Stomach (tissue), 9 donors: ENCODE results near the gene STRA8. TPM values are rescaled to one million over a fixed set of nuclear protein-coding genes. Genes with fewer than 3 reads are reported as not detected.
"Not testable (repeated sequence)": the region's sequence is repeated elsewhere in the genome, so short reads cannot be mapped to it uniquely, and the experiment has no call there.

Experiments used
- DNase-seq, 2 donors: peaks; one replicate each; pipeline versions ENCODE4 v3.0.0 to v3.0.0-alpha.2; 2013 to 2019
- H3K27ac ChIP-seq, 5 donors: fragments of 200-600 bp in 4 of 5; sonication (generic) in 4 of 5; one replicate each; pipeline ENCODE4 v1.5.1; 2013 to 2019; ENCODE audit warnings: mild to moderate bottlenecking in 1 of 5, moderate library complexity in 1 of 5
- H3K27me3 ChIP-seq, 3 donors: fragments of 200-600 bp; sonication (generic); one replicate each; pipeline ENCODE4 v1.5.1; 2017 to 2019; ENCODE audit warnings: mixed run types in 1 of 3
- H3K36me3 ChIP-seq, 4 donors: fragments of 200-600 bp; sonication (generic); 1 replicate in 3 of 4; 2 replicates in 1 of 4; pipeline ENCODE4 v1.5.1; 2016 to 2019
- H3K4me1 ChIP-seq, 4 donors: fragments of 200-600 bp; sonication (generic); one replicate each; pipeline ENCODE4 v1.5.1; 2016 to 2019
- H3K4me3 ChIP-seq, 4 donors: fragments of 200-600 bp; sonication (generic) in 3 of 4; one replicate each; pipeline ENCODE4 v1.5.1; 2016 to 2019; ENCODE audit warnings: mild to moderate bottlenecking in 1 of 4
- H3K9me3 ChIP-seq, 4 donors: fragments of 200-600 bp; sonication (generic); one replicate each; pipeline ENCODE4 v1.5.1; 2016 to 2019
- CTCF ChIP-seq, 7 experiments: fragments of 450-650 bp in 4 of 7; fragments of 200-600 bp in 3 of 7; sonication (generic) in 3 of 7; IDR thresholded peaks; one replicate each; pipeline ENCODE4 v1.5.1; 2016 to 2019; ENCODE audit warnings: antibody characterized with exemption in 7 of 7, control low read depth in 2 of 7, mild to moderate bottlenecking in 1 of 7
- EP300 ChIP-seq: sonication (generic); formaldehyde crosslinking; IDR thresholded peaks from one replicate; pipeline ENCODE4 v1.6.1; 2017; ENCODE audit warnings: antibody characterized with exemption
- POLR2A ChIP-seq, 4 donors: fragments of 450-650 bp; IDR thresholded peaks; one replicate each; pipeline ENCODE4 v1.6.1; 2016; ENCODE audit warnings: antibody characterized with exemption in 4 of 4, control low read depth in 2 of 4, mild to moderate bottlenecking in 1 of 4, moderate library complexity in 1 of 4
- POLR2AphosphoS5 ChIP-seq, 3 donors: sonication (generic); formaldehyde crosslinking; IDR thresholded peaks; one replicate each; pipeline ENCODE4 v1.6.1; 2016; ENCODE audit warnings: antibody characterized with exemption in 3 of 3
- WGBS, 5 donors: extraction: QIAGEN DNeasy Blood & Tissue Kit in 3 of 5; methylation state at CpG; one replicate each; pipeline versions ENCODE4 v1.1.5 to v1.1.7; 2013 to 2018; 5-methylcytosine and 5-hydroxymethylcytosine counted together
- intact Hi-C: fragments of 100-400 bp; cut with DNase I; formaldehyde crosslinking; loops from one replicate; pipeline ENCODE4 v1.15.1; 2023; ENCODE audit warnings: low total_unique reads
- polyA plus RNA-seq, 3 donors: library from polyadenylated mRNA; stranded (reverse); fragments of 200-250 nt; gene quantifications; one replicate each; pipeline ENCODE4 v1.2.3, GENCODE V29; 2013
- total RNA-seq, 5 donors: library from RNA; depleted of rRNA; stranded (reverse); fragments of >200 nt; gene quantifications; one replicate each; pipeline versions ENCODE4 v1.1.0 to v1.2.3, GENCODE V29; 2014 to 2016
- donor health status: healthy with polysubstance abuse.
- donor health status: Bipolar disorder and iron deficiency.
- donor health status: healthy.

STRA8 gene
- total and polyA plus RNA-seq, 8 donors, result not detected

DNA sequence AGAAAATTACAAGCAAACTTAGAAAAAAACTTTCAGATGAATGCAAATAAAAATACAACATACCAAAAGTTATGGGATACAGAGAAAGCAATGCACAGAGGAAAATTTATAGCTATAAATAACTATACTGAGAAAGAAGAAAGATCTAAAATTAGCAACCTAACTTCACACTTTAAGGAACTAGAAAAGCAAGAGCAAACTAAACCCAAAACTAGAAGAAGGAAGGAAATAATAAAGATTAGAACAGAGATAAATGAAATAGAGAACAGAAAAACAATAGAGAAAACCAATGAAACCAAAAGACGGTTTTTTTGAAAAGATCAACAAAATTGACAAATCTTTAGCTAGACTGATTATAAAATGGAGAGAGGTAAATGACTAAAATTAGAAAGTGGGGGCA, 9.6 kb upstream of the STRA8 start:
- WGBS, 5 donors, result 30 to 68% (median 60%) methylated on average over 1 of the region's 1 CpG
- Histone ChIP-seq H3K4me1 (no peaks in the 10 kb centered on the region), H3K27me3 (no peaks in the 10 kb centered on the region), H3K4me3 (no peak overlapping the region), H3K9me3 (no peaks in the 10 kb centered on the region), H3K36me3 (no peaks in the 10 kb centered on the region), H3K27ac (no peak overlapping the region)
- no peak for DNase-seq
- intact Hi-C loops, result no loop called here
- TF ChIP-seq POLR2AphosphoS5 (IDR thresholded peaks at IDR 0.05), result no peak
- no peak for TF ChIP-seq POLR2A (IDR thresholded peaks at IDR 0.05)

- Histone ChIP-seq H3K36me3 (no peaks in the 10 kb centered on the region), H3K27me3 (no peaks in the 10 kb centered on the region), H3K4me1 (no peaks in the 10 kb centered on the region), H3K4me3 (no peak overlapping the region), H3K27ac (no peak overlapping the region), H3K9me3 (no peaks in the 10 kb centered on the region)
- intact Hi-C loops, result no loop called here
- no peak for TF ChIP-seq POLR2AphosphoS5 (IDR thresholded peaks at IDR 0.05)
- TF ChIP-seq EP300, result no peak
- TF ChIP-seq CTCF (IDR thresholded peaks at IDR 0.05), result no peak
- no peak for TF ChIP-seq POLR2A (IDR thresholded peaks at IDR 0.05)
- no peak for DNase-seq
These were observed 2.0 kb upstream of the STRA8 start for GRCh38 chr7:135231686-135232085.

GRCh38 chr7:135232087-135232486, 1.6 kb upstream of the STRA8 start:
- intact Hi-C loops, result no loop called here
- TF ChIP-seq POLR2A (IDR thresholded peaks at IDR 0.05) (no peak), POLR2AphosphoS5 (IDR thresholded peaks at IDR 0.05) (no peak), EP300 (no peak), CTCF (IDR thresholded peaks at IDR 0.05) (no peak)
- Histone ChIP-seq H3K4me1 (no peaks in the 10 kb centered on the region), H3K36me3 (no peaks in the 10 kb centered on the region), H3K4me3 (no peak overlapping the region), H3K27me3 (no peaks in the 10 kb centered on the region), H3K9me3 (no peaks in the 10 kb centered on the region), H3K27ac (no peak overlapping the region)
- WGBS, 5 donors, result 92 to 98% (median 95%) methylated on average over 6 of the region's 6 CpGs
- DNase-seq, result no peak

GRCh38 chr7:135232720-135233119, 918 bp upstream of the STRA8 start:
- no peak overlapping the region for H3K27ac ChIP-seq
- DNase-seq, result no peak
- intact Hi-C loops, result no loop called here

DNA sequence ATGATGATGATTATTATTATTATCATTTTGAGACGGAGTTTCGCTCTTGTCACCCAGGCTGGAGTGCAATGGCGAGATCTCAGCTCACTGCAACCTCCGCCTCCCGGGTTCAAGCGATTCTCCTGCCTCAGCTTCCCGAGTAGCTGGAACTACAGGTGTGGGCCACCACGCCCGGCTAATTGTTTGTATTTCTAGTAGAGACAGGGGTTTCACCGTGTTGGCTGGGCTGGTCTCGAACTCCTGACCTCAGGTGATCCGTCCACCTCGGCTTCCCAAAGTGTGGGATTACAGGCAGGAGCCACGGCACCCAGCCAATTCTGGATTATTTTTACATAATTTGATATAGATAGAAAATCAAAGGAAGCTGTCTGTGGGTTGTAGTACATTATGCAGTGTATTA, 457 bp downstream of the STRA8 start:
- 77 to 90% (median 82%) methylated on average over 14 of the region's 14 CpGs for WGBS, 5 donors
- H3K4me1 ChIP-seq, H3K27me3 ChIP-seq, H3K36me3 ChIP-seq, DNase-seq, H3K9me3 ChIP-seq, H3K4me3 ChIP-seq, H3K27ac ChIP-seq, intact Hi-C loops: not testable (repeated sequence)

More at GRCh38 chr7:135232720-135233119, 918 bp upstream of the STRA8 start:
- 89 to 92% (median 90%) methylated on average over 13 of the region's 13 CpGs for WGBS, 5 donors
- Histone ChIP-seq H3K4me1 (no peaks in the 10 kb centered on the region), H3K36me3 (no peaks in the 10 kb centered on the region), H3K4me3 (no peak overlapping the region), H3K9me3 (no peaks in the 10 kb centered on the region), H3K27me3 (no peaks in the 10 kb centered on the region)
- TF ChIP-seq EP300, result no peak
- no peak for TF ChIP-seq POLR2AphosphoS5 (IDR thresholded peaks at IDR 0.05)

- no peak for DNase-seq
- H3K9me3 ChIP-seq, result no peaks in the 10 kb centered on the region
- no peak overlapping the region for H3K27ac ChIP-seq
- H3K36me3 ChIP-seq, result no peaks in the 10 kb centered on the region
- WGBS, 5 donors, result 54 to 66% (median 56%) methylated on average over 4 of the region's 4 CpGs
- H3K4me3 ChIP-seq, result no peak overlapping the region
- intact Hi-C loops, result no loop called here
- TF ChIP-seq CTCF (IDR thresholded peaks at IDR 0.05) (no peak), POLR2A (IDR thresholded peaks at IDR 0.05) (no peak), EP300 (no peak), POLR2AphosphoS5 (IDR thresholded peaks at IDR 0.05) (no peak)
- H3K27me3 ChIP-seq, result no peaks in the 10 kb centered on the region
- no peaks in the 10 kb centered on the region for H3K4me1 ChIP-seq
These were observed 1.1 kb downstream of the STRA8 start for GRCh38 chr7:135234727-135235126.
